Fibroblast of the aortic adventitia (primary cell): Measurements from ENCODE around the gene PLA2G2E. TPM values are rescaled to one million over a fixed set of nuclear protein-coding genes. Genes with fewer than 3 reads are reported as not detected.

Experiments used
- DNase-seq: peaks from one replicate; pipeline ENCODE4 v3.0.0-alpha.2; 2010; ENCODE audit warnings: low read depth
- H3K4me3 ChIP-seq: 2 replicates; pipeline ENCODE4 v1.5.1; 2011; ENCODE audit warnings: low read depth, mild to moderate bottlenecking, control low read depth, low read length, moderate library complexity
- CTCF ChIP-seq: IDR thresholded peaks from 2 replicates; pipeline ENCODE4 v1.5.1; 2011; ENCODE audit warnings: mild to moderate bottlenecking, low read length, control low read depth, inconsistent platforms; ENCODE audit not compliant: insufficient read depth
- total RNA-seq: library from RNA; depleted of rRNA; stranded (reverse); fragments of >200 nt; gene quantifications from 2 replicates; pipeline ENCODE4 v1.2.3, GENCODE V29; 2012; ENCODE audit warnings: low replicate concordance

PLA2G2E gene
- total RNA-seq, 1 donor: not detected

GRCh38 chr1:19879661-19880060, 43.8 kb downstream of the PLA2G2E start:
- H3K4me3 ChIP-seq: no peak overlapping the region
- TF ChIP-seq CTCF: no peak

GRCh38 chr1:19879227-19879626, 44.2 kb downstream of the PLA2G2E start:
- DNase-seq: no peak
- no peak overlapping the region for H3K4me3 ChIP-seq
- no peak for TF ChIP-seq CTCF

More at GRCh38 chr1:19879661-19880060, 43.8 kb downstream of the PLA2G2E start:
- no peak for DNase-seq

DNA sequence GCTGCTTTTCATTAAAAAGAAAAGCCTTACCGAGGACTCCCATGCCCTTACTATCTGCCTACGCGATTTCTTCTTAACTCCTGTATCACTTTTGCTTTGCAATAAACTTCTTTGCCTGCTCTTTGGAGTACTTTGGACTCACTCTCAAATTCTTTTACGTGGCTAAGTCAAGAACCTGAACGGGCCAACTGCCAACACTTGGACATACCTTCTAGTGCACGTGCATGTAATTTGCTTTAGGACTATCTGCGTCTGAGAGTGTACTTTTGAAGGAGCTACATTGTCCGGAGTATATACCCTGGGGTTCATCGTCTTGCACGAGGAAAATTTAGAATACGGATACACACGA, 44.8 kb downstream of the PLA2G2E start:
- no peak for TF ChIP-seq CTCF
- DNase-seq: no peak
- H3K4me3 ChIP-seq: no peak overlapping the region

GRCh38 chr1:19877821-19878636, 45.4 kb downstream of the PLA2G2E start:
- DNase-seq: no peak
- TF ChIP-seq CTCF: no peak
- no peak overlapping the region for H3K4me3 ChIP-seq

GRCh38 chr1:19877181-19877750, 46.2 kb downstream of the PLA2G2E start:
- no peak overlapping the region for H3K4me3 ChIP-seq
- DNase-seq: no peak
- TF ChIP-seq CTCF: no peak

GRCh38 chr1:19872190-19872589, 51.2 kb downstream of the PLA2G2E start:
- H3K4me3 ChIP-seq: no peak overlapping the region
- DNase-seq: no peak
- no peak for TF ChIP-seq CTCF

Other genes with a start within 250 kb of the PLA2G2E start
- 25.3 and 30.9 TPM in 2 replicates for gene TMCO4, start 123.7 kb downstream of the PLA2G2E start, total RNA-seq
- not detected in 2 replicates for gene RNF186, start 108.3 kb downstream of the PLA2G2E start, total RNA-seq
- gene OTUD3, start 41.2 kb downstream of the PLA2G2E start, total RNA-seq: 5.8 and 7.0 TPM in 2 replicates
- 0.27 TPM in 1 of 2 replicates, not detected in the other for gene PLA2G2A, start 56.0 kb upstream of the PLA2G2E start, total RNA-seq
- 0.36 and 1.1 TPM in 2 replicates for gene PLA2G5, start 146.6 kb upstream of the PLA2G2E start, total RNA-seq
- gene PLA2G2D, start 195.9 kb upstream of the PLA2G2E start, total RNA-seq: not detected in 2 replicates
- not detected in 2 replicates for gene PLA2G2F, start 215.7 kb upstream of the PLA2G2E start, total RNA-seq